Measurements from ENCODE around the gene MOB3B. TPM values are rescaled to one million over a fixed set of nuclear protein-coding genes. Genes with fewer than 3 reads are reported as not detected.

Gene MOB3B
- total and polyA plus RNA-seq, 2 donors (not counting 1 experiment from before 2014, with no cell fraction given), result under 0.01 to 0.15 TPM

DNA sequence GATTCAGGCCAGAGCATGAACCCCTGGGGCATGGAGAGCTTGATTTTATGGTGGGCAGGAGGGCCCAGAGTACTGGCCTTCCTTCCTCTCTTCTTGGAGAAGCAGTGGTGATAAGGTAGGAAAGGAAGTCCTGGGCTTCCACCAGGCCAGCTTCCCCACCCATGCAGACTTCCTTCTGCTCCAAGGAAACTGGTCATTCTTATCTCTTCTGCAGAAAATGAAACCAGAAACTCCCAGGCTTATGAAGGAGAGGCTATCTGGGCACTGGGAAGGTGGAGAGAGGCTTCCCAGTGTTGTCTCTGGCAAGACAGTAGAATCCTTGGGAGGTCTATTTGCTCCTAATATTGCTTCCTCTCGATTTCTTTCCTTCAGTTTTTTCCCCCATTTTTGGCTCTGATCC is 122.1 kb downstream of the MOB3B start:
- Histone ChIP-seq H3K9me3 (ENCODE audit: control insufficient read depth, insufficient read depth, low read depth, low read length) (no peaks in the 10 kb centered on the region), H3K9ac (ENCODE audit: insufficient read depth, low read length) (no peak overlapping the region), H3K27me3 (ENCODE audit: control insufficient read depth, insufficient read depth, low read length) (no peaks in the 10 kb centered on the region), H3K4me3 (replicated peaks in 1 of 4; ENCODE audit: control extremely low read depth in 1 of 4, insufficient read depth in 1 of 4, low read depth in 3 of 4, low read length in 4 of 4) (no peak overlapping the region), H3K79me2 (ENCODE audit: control insufficient read depth, insufficient read depth, low read length) (no peaks in the 10 kb centered on the region), H4K20me1 (ENCODE audit: control insufficient read depth, extremely low read depth, insufficient read depth, low read length) (no peaks in the 10 kb centered on the region), H3K4me1 (ENCODE audit: control insufficient read depth, extremely low read depth, insufficient read depth, low read length) (no peaks in the 10 kb centered on the region), H2AFZ (ENCODE audit: low read length) (no peak overlapping the region), H3K4me2 (ENCODE audit: extremely low read depth, insufficient read depth, low read length) (no peak overlapping the region), H3K27ac (ENCODE audit: insufficient read depth, low read length) (no peak overlapping the region), H3K36me3 (ENCODE audit: control insufficient read depth, insufficient read depth, low read length) (no peaks in the 10 kb centered on the region)
- no peak for DNase-seq (ENCODE audit: low read depth in 2 of 2)
- TF ChIP-seq, protein P1, sequence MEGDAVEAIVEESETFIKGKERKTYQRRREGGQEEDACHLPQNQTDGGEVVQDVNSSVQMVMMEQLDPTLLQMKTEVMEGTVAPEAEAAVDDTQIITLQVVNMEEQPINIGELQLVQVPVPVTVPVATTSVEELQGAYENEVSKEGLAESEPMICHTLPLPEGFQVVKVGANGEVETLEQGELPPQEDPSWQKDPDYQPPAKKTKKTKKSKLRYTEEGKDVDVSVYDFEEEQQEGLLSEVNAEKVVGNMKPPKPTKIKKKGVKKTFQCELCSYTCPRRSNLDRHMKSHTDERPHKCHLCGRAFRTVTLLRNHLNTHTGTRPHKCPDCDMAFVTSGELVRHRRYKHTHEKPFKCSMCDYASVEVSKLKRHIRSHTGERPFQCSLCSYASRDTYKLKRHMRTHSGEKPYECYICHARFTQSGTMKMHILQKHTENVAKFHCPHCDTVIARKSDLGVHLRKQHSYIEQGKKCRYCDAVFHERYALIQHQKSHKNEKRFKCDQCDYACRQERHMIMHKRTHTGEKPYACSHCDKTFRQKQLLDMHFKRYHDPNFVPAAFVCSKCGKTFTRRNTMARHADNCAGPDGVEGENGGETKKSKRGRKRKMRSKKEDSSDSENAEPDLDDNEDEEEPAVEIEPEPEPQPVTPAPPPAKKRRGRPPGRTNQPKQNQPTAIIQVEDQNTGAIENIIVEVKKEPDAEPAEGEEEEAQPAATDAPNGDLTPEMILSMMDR (conservative IDR thresholded peaks at IDR 0.05 in 1 of 2, IDR thresholded peaks at IDR 0.05 in 1 of 2; ENCODE audit: low read depth in 1 of 2, low read length in 2 of 2), result no peak
- no peak for TF ChIP-seq EZH2 (IDR thresholded peaks at IDR 0.05; ENCODE audit: low read length, missing control alignments)

DNA sequence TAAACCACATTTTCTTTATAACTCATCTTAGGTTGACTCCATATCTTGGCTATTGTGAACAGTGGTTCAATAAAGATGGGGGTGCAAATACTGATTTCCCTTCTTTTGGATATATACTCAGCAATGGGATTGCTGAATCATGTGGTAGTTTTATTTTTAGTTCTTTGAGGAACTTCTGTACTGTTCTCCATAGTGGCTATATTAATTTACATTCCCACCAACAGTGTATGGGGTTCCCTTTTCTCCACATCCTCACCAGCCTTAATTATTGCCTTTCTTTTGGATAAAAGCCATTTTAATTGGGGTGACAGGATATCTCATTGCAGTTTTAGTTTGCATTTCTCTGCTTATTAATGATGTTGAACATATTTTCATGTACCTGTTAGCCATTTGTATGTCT is 125.0 kb downstream of the MOB3B start:
- Histone ChIP-seq H3K4me1 (ENCODE audit: control insufficient read depth, extremely low read depth, insufficient read depth, low read length) (no peaks in the 10 kb centered on the region), H3K27ac (ENCODE audit: insufficient read depth, low read length) (no peak overlapping the region), H3K4me3 (replicated peaks in 1 of 4; ENCODE audit: control extremely low read depth in 1 of 4, insufficient read depth in 1 of 4, low read depth in 3 of 4, low read length in 4 of 4) (no peak overlapping the region), H3K9ac (ENCODE audit: insufficient read depth, low read length) (no peak overlapping the region), H2AFZ (ENCODE audit: low read length) (no peak overlapping the region), H3K27me3 (ENCODE audit: control insufficient read depth, insufficient read depth, low read length) (no peaks in the 10 kb centered on the region), H4K20me1 (ENCODE audit: control insufficient read depth, extremely low read depth, insufficient read depth, low read length) (no peaks in the 10 kb centered on the region), H3K79me2 (ENCODE audit: control insufficient read depth, insufficient read depth, low read length) (no peaks in the 10 kb centered on the region), H3K9me3 (ENCODE audit: control insufficient read depth, insufficient read depth, low read depth, low read length) (no peaks in the 10 kb centered on the region), H3K4me2 (ENCODE audit: extremely low read depth, insufficient read depth, low read length) (no peak overlapping the region), H3K36me3 (ENCODE audit: control insufficient read depth, insufficient read depth, low read length) (no peaks in the 10 kb centered on the region)
- TF ChIP-seq EZH2 (IDR thresholded peaks at IDR 0.05; ENCODE audit: low read length, missing control alignments), result no peak
- TF ChIP-seq, protein P1 (conservative IDR thresholded peaks at IDR 0.05 in 1 of 2, IDR thresholded peaks at IDR 0.05 in 1 of 2; ENCODE audit: low read depth in 1 of 2, low read length in 2 of 2), result no peak
- no peak for DNase-seq (ENCODE audit: low read depth in 2 of 2)

DNA sequence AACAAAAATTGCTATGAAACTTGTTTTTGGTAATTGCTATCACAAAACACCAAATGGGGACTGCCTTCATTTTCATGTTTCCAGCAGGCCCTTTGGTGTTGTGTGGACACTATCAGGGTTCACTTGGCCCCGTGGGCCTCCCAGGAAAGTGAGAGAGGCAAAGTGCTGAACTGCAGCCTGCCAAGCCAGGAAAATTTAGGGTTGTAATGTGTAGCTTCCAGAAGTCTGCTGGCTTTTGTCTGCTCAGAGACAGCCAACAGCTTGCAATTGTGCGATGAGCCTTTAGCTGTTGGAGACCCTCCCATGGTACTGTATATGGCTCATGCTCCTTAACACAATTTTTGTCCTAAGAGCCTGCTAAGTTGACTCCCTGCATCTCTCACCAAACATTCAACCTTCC is 127.0 kb downstream of the MOB3B start:
- no peaks in the 10 kb centered on the region for H3K9me3 ChIP-seq (ENCODE audit: control insufficient read depth, insufficient read depth, low read depth, low read length)
- H3K36me3 ChIP-seq (ENCODE audit: control insufficient read depth, insufficient read depth, low read length), result no peaks in the 10 kb centered on the region
- H2AFZ ChIP-seq (ENCODE audit: low read length), result no peak overlapping the region
- no peak overlapping the region for H3K4me2 ChIP-seq (ENCODE audit: extremely low read depth, insufficient read depth, low read length)
- no peaks in the 10 kb centered on the region for H4K20me1 ChIP-seq (ENCODE audit: control insufficient read depth, extremely low read depth, insufficient read depth, low read length)
- H3K4me3 ChIP-seq (replicated peaks in 1 of 4; ENCODE audit: control extremely low read depth in 1 of 4, insufficient read depth in 1 of 4, low read depth in 3 of 4, low read length in 4 of 4), result no peak overlapping the region
- no peak for TF ChIP-seq EZH2 (IDR thresholded peaks at IDR 0.05; ENCODE audit: low read length, missing control alignments)
- TF ChIP-seq, protein P1 (conservative IDR thresholded peaks at IDR 0.05 in 1 of 2, IDR thresholded peaks at IDR 0.05 in 1 of 2; ENCODE audit: low read depth in 1 of 2, low read length in 2 of 2), result no peak
- H3K27ac ChIP-seq (ENCODE audit: insufficient read depth, low read length), result no peak overlapping the region
- H3K27me3 ChIP-seq (ENCODE audit: control insufficient read depth, insufficient read depth, low read length), result no peaks in the 10 kb centered on the region
- H3K4me1 ChIP-seq (ENCODE audit: control insufficient read depth, extremely low read depth, insufficient read depth, low read length), result no peaks in the 10 kb centered on the region
- no peaks in the 10 kb centered on the region for H3K79me2 ChIP-seq (ENCODE audit: control insufficient read depth, insufficient read depth, low read length)
- DNase-seq (ENCODE audit: low read depth in 2 of 2), result no peak
- no peak overlapping the region for H3K9ac ChIP-seq (ENCODE audit: insufficient read depth, low read length)
